ENCODE measurements around the gene HSPA12B.

Gene HSPA12B

GRCh38 chr20:3730803-3731672 lies 1.4 kb upstream of the HSPA12B start:
- no peak for DNase-seq

GRCh38 chr20:3731944-3732326 lies 550 bp upstream of the HSPA12B start:
- no peak for DNase-seq

GRCh38 chr20:3733119-3733995 lies 872 bp downstream of the HSPA12B start:
- DNase-seq = no peak

GRCh38 chr20:3734111-3734843 lies 1.8 kb downstream of the HSPA12B start:
- no peak for DNase-seq

- no peak for DNase-seq
Measured at GRCh38 chr20:3735768-3736167, 3.3 kb downstream of the HSPA12B start.

GRCh38 chr20:3738111-3739053 lies 5.9 kb downstream of the HSPA12B start:
- no peak for DNase-seq

- DNase-seq = no peak
Measured at GRCh38 chr20:3739054-3739925, 6.8 kb downstream of the HSPA12B start.

- no peak for DNase-seq
Measured at GRCh38 chr20:3739926-3740451, 7.5 kb downstream of the HSPA12B start.

GRCh38 chr20:3740615-3741301 lies 8.3 kb downstream of the HSPA12B start:
- DNase-seq = no peak

GRCh38 chr20:3741836-3742458 lies 9.5 kb downstream of the HSPA12B start:
- no peak for DNase-seq

- DNase-seq = peak; percentile 20
Measured at GRCh38 chr20:3743251-3743650, 10.8 kb downstream of the HSPA12B start.

GRCh38 chr20:3744037-3744436 lies 11.6 kb downstream of the HSPA12B start:
- no peak for DNase-seq

- peak; percentile 34 for DNase-seq
Measured at GRCh38 chr20:3744806-3745685, 12.6 kb downstream of the HSPA12B start.

GRCh38 chr20:3745686-3746173 lies 13.2 kb downstream of the HSPA12B start:
- DNase-seq = no peak

GRCh38 chr20:3747471-3747870 lies 15.0 kb downstream of the HSPA12B start:
- no peak for DNase-seq

- no peak for DNase-seq
Measured at GRCh38 chr20:3748073-3748472, 15.6 kb downstream of the HSPA12B start.

- no peak for DNase-seq
Measured at GRCh38 chr20:3749087-3749688, 16.7 kb downstream of the HSPA12B start.
